BLaER1 (cell line): Measurements from ENCODE around the gene CYB5D1.

Source experiments
- H3K27ac ChIP-seq: shearing (Covaris generic); formaldehyde crosslinking; 2 replicates; pipeline ENCODE4 v1.8.1; 2022
- H3K27me3 ChIP-seq: shearing (Covaris generic); formaldehyde crosslinking; 2 replicates; pipeline ENCODE4 v1.8.1; 2022
- H3K36me3 ChIP-seq: shearing (Covaris generic); formaldehyde crosslinking; 2 replicates; pipeline ENCODE4 v1.8.1; 2022
- H3K4me1 ChIP-seq: shearing (Covaris generic); formaldehyde crosslinking; 2 replicates; pipeline ENCODE4 v1.8.1; 2022
- H3K4me2 ChIP-seq: shearing (Covaris generic); formaldehyde crosslinking; 2 replicates; pipeline ENCODE4 v1.8.1; 2022
- H3K4me3 ChIP-seq: shearing (Covaris generic); formaldehyde crosslinking; 2 replicates; pipeline ENCODE4 v1.8.1; 2022
- H3K9ac ChIP-seq: shearing (Covaris generic); formaldehyde crosslinking; 2 replicates; pipeline ENCODE4 v1.8.1; 2022
- H3K9me3 ChIP-seq: shearing (Covaris generic); formaldehyde crosslinking; 2 replicates; pipeline ENCODE4 v1.8.1; 2022
- H4K20me1 ChIP-seq: shearing (Covaris generic); formaldehyde crosslinking; 2 replicates; pipeline ENCODE4 v1.8.1; 2022
- Cebpa-rat ChIP-seq: shearing (Covaris generic); IDR thresholded peaks from 2 replicates; pipeline ENCODE4 v1.8.1; 2022

CYB5D1 gene

DNA sequence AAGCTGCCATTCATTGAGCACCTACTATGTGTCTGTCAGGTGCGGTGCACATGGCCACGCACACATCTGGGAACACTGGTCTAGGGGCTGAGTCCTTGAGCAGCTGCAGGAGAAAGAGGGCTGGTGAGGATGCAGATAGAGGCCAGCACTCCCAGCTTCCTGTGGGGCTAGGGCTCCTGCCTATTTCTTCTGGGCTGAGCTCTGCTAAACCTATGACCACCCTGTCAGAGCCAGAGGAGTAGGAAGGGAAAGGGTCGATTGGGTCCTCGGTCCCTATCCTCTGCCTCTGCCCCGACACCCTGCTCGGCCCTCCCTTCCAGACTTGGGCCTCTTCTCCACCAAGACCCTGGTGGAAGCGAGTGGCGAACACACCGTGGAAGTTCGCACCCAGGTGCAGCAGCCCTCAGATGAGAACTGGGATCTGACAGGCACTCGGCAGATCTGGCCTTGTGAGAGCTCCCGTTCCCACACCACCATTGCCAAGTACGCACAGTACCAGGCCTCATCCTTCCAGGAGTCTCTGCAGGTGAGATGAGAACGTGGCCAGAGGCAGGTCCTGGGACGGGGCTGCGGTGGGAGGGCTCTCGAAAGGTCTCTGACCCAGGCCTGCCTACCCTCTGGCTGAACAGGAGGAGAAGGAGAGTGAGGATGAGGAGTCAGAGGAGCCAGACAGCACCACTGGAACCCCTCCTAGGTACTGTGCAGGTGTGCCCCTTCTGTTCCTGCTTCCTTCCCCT lies 6.9 kb upstream of the CYB5D1 start:
- peak overlapping the region; percentile 87 for H3K4me2 ChIP-seq
- H3K9me3 ChIP-seq = no peaks in the 10 kb centered on the region
- 0 out of 2 replicates have a peak overlapping the region, but pooled peaks have one; percentile 29 for H3K9ac ChIP-seq
- H3K27ac ChIP-seq = no peak overlapping the region
- no peaks in the 10 kb centered on the region for H3K27me3 ChIP-seq
- peak overlapping the region; percentile 60 for H3K4me3 ChIP-seq
- H3K4me1 ChIP-seq = peaks cover 31% of the 10 kb centered on the region
- H3K36me3 ChIP-seq = peaks cover 92% of the 10 kb centered on the region
- peaks cover 79% of the 10 kb centered on the region for H4K20me1 ChIP-seq
- TF ChIP-seq Cebpa-rat = no peak

GRCh38 chr17:7851438-7852261 lies 6.2 kb upstream of the CYB5D1 start:
- Histone ChIP-seq H3K4me1 (peaks cover 37% of the 10 kb centered on the region), H3K4me2 (peak overlapping the region; percentile 87), H3K27me3 (no peaks in the 10 kb centered on the region), H4K20me1 (peaks cover 71% of the 10 kb centered on the region), H3K4me3 (peak overlapping the region; percentile 60), H3K9me3 (no peaks in the 10 kb centered on the region), H3K27ac (no peak overlapping the region), H3K9ac (0 out of 2 replicates have a peak overlapping the region, but pooled peaks have one; percentile 29), H3K36me3 (peaks cover 84% of the 10 kb centered on the region)
- no peak for TF ChIP-seq Cebpa-rat

- no peak for TF ChIP-seq Cebpa-rat
- Histone ChIP-seq H3K36me3 (peaks cover 78% of the 10 kb centered on the region), H3K27ac (no peak overlapping the region), H3K9ac (no peak overlapping the region), H3K4me1 (peaks cover 37% of the 10 kb centered on the region), H3K9me3 (no peaks in the 10 kb centered on the region), H3K27me3 (no peaks in the 10 kb centered on the region), H3K4me2 (peak overlapping the region; percentile 87), H3K4me3 (no peak overlapping the region), H4K20me1 (peaks cover 65% of the 10 kb centered on the region)
Measured at GRCh38 chr17:7852262-7852670, 5.5 kb upstream of the CYB5D1 start.

- H3K9ac ChIP-seq = no peak overlapping the region
- H3K4me3 ChIP-seq = no peak overlapping the region
- TF ChIP-seq Cebpa-rat = no peak
- H4K20me1 ChIP-seq = peaks cover 60% of the 10 kb centered on the region
- no peak overlapping the region for H3K27ac ChIP-seq
- no peaks in the 10 kb centered on the region for H3K27me3 ChIP-seq
- no peak overlapping the region for H3K4me2 ChIP-seq
- peaks cover 72% of the 10 kb centered on the region for H3K36me3 ChIP-seq
- peaks cover 38% of the 10 kb centered on the region for H3K4me1 ChIP-seq
- H3K9me3 ChIP-seq = no peaks in the 10 kb centered on the region
Measured at GRCh38 chr17:7852919-7853690, 4.7 kb upstream of the CYB5D1 start.

- H3K4me3 ChIP-seq = no peak overlapping the region
- TF ChIP-seq Cebpa-rat = no peak
- H3K27me3 ChIP-seq = no peaks in the 10 kb centered on the region
- H3K9ac ChIP-seq = no peak overlapping the region
- H3K9me3 ChIP-seq = no peaks in the 10 kb centered on the region
- H3K36me3 ChIP-seq = peaks cover 68% of the 10 kb centered on the region
- H3K27ac ChIP-seq = no peak overlapping the region
- peaks cover 44% of the 10 kb centered on the region for H3K4me1 ChIP-seq
- H3K4me2 ChIP-seq = no peak overlapping the region
- peaks cover 58% of the 10 kb centered on the region for H4K20me1 ChIP-seq
Measured at GRCh38 chr17:7853691-7854038, 4.1 kb upstream of the CYB5D1 start.

DNA sequence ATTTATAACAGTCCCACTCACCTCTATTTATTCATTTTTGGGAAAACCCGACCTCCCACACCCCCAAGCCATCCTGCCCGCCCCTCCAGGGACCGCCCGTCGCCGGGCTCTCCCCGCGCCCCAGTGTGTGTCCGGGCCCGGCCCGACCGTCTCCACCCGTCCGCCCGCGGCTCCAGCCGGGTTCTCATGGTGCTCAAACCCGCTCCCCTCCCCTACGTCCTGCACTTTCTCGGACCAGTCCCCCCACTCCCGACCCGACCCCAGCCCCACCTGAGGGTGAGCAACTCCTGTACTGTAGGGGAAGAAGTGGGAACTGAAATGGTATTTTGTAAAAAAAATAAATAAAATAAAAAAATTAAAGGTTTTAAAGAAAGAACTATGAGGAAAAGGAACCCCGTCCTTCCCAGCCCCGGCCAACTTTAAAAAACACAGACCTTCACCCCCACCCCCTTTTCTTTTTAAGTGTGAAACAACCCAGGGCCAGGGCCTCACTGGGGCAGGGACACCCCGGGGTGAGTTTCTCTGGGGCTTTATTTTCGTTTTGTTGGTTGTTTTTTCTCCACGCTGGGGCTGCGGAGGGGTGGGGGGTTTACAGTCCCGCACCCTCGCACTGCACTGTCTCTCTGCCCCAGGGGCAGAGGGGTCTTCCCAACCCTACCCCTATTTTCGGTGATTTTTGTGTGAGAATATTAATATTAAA lies 3.6 kb upstream of the CYB5D1 start:
- no peak overlapping the region for H3K4me2 ChIP-seq
- H3K9me3 ChIP-seq = no peaks in the 10 kb centered on the region
- H3K9ac ChIP-seq = no peak overlapping the region
- peaks cover 64% of the 10 kb centered on the region for H3K36me3 ChIP-seq
- peaks cover 52% of the 10 kb centered on the region for H4K20me1 ChIP-seq
- no peak for TF ChIP-seq Cebpa-rat
- H3K4me3 ChIP-seq = no peak overlapping the region
- no peak overlapping the region for H3K27ac ChIP-seq
- no peaks in the 10 kb centered on the region for H3K27me3 ChIP-seq
- peaks cover 50% of the 10 kb centered on the region for H3K4me1 ChIP-seq

DNA sequence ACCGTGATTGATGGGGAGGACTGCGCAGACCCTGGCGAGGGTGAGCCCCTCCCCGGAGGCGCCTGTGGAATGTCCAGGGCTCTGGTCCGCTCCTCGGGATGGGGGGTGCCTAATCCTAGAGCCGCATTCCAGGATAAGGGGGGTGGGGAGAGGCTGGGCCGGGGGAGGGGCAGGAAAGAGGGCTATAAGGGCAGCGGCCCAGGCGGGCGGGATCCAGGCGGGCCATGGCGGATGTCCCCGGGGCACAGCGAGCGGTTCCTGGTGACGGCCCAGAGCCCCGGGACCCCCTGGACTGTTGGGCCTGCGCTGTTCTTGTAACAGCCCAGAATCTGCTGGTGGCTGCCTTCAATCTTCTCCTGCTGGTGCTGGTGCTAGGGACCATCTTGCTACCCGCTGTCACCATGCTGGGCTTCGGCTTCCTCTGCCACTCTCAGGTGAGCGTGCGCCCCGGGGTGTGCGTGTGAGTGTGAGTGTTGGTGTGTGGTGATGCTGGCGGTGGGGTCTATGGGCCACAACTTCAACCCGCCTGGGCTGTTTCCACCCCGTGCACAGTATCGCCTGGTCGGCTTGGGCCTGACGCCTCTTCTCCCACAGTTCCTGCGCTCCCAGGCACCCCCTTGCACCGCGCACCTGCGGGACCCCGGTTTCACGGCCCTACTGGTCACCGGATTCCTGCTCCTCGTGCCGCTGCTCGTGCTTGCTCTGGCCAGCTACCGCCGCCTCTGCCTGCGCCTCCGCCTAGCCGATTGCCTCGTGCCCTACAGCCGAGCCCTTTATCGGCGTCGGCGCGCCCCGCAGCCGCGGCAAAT lies 2.7 kb upstream of the CYB5D1 start, which contains the start of gene TMEM88:
Gene TMEM88, plus strand, starts transcription at position 216 of the 809 bp plus-strand sequence. Its CDS starts 9 bp downstream, at position 225.
- Histone ChIP-seq H3K36me3 (peaks cover 64% of the 10 kb centered on the region), H3K4me2 (peak within 1 kb of the TSS; percentile 100), H3K9ac (peak within 1 kb of the TSS; percentile 97; the same call in 1 of the 2 replicates), H3K9me3 (no peaks in the 10 kb centered on the region), H4K20me1 (peaks cover 44% of the 10 kb centered on the region), H3K27ac (peak within 1 kb of the TSS; percentile 98), H3K27me3 (no peaks in the 10 kb centered on the region), H3K4me1 (peaks cover 55% of the 10 kb centered on the region), H3K4me3 (peak within 1 kb of the TSS; percentile 77)
- no peak for TF ChIP-seq Cebpa-rat

DNA sequence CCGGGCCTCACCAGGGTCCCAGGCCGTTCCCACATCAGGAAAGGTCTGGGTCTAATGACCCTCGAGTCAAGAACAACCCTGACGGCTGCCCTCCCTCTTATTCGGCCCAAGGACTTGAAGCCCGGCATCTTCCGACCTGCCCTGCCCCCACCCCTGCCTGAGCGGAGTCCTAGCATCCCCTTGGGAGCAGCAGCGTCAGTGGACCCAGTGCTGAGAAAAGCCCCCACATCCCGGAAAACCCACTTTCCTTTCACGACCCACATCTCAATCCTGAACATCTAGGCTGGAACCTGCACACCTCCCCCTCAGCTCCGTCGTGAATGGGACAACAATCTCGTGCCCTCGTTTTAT lies 2.2 kb upstream of the CYB5D1 start:
- Histone ChIP-seq H3K9me3 (no peaks in the 10 kb centered on the region), H4K20me1 (peaks cover 38% of the 10 kb centered on the region), H3K4me3 (peak overlapping the region; percentile 77), H3K4me1 (peaks cover 54% of the 10 kb centered on the region), H3K36me3 (peaks cover 64% of the 10 kb centered on the region), H3K9ac (peak overlapping the region; percentile 97; the same call in 1 of the 2 replicates), H3K27ac (peak overlapping the region; percentile 98), H3K27me3 (no peaks in the 10 kb centered on the region), H3K4me2 (peak overlapping the region; percentile 100)
- TF ChIP-seq Cebpa-rat = no peak
